K562 (cell line): ENCODE data around the gene SYTL5. TPM values are rescaled to one million over a fixed set of nuclear protein-coding genes. Genes with fewer than 3 reads are reported as not detected.

Experiments used
- ATAC-seq: fragments of 200-7000 bp; cut with Tn5 transposase; 3 replicates; pipeline ENCODE4 v1.9.1; 2020; ENCODE audit warnings: moderate library complexity
- BruUV-seq: library from RNA; stranded (reverse); fragments of 400-500 nt; replicated peaks from 2 replicates; lab custom pipeline; 2021; lab: Mats Ljungman, UMichigan
- CTCF ChIA-PET: fragments of 300-600 bp; formaldehyde crosslinking; extraction: SDS; loops from one replicate; lab custom pipeline; 2021; ENCODE audit warnings: low intra/inter-chr PET ratio; lab: Yijun Ruan, JAX
- POLR2A ChIA-PET: fragments of 300-600, 350-650 bp; sonication (Branson Sonifier 250); formaldehyde crosslinking; extraction: SDS; loops from one replicate; lab custom pipeline; 2021; ENCODE audit warnings: antibody characterized with exemption, inconsistent platforms; lab: Yijun Ruan, JAX
- DNase-seq, 4 experiments: peaks; one replicate each; pipeline versions ENCODE4 v3.0.0 to v3.0.0-alpha.2; 2011 to 2018; ENCODE audit warnings: low spot score in 3 of 4, mixed read lengths in 3 of 4; ENCODE audit errors: extremely low read depth in 1 of 4
- FAIRE-seq: peaks from 2 replicates; lab custom pipeline; 2011; peaks lifted over from hg19 to GRCh38; lab: Jason Lieb, UNC
- H2AFZ ChIP-seq: 2 replicates; pipeline ENCODE4 v1.6.0; 2011; ENCODE audit warnings: low read depth, low read length, control low read depth, inconsistent platforms
- H3K27ac ChIP-seq: fragments of 200-600 bp; 3 replicates; pipeline ENCODE4 v1.8.0; 2011; ENCODE audit warnings: low read depth, mild to moderate bottlenecking, control low read depth, inconsistent platforms, low read length, moderate library complexity, mixed read lengths; ENCODE audit errors: extremely low read depth
- H3K27me3 ChIP-seq, 2 experiments: fragments of 300-600 bp in 1 of 2; 2 replicates in 1 of 2; 3 replicates in 1 of 2; pipeline versions ENCODE4 v1.6.0 to v1.8.0; 2011; ENCODE audit warnings: inconsistent platforms in 2 of 2, low read length in 2 of 2, mild to moderate bottlenecking in 1 of 2, mixed read lengths in 1 of 2, moderate library complexity in 1 of 2; ENCODE audit not compliant: control insufficient read depth in 2 of 2, insufficient read depth in 2 of 2
- H3K36me3 ChIP-seq: fragments of 300-600 bp; 3 replicates; pipeline ENCODE4 v1.8.0; 2011; ENCODE audit warnings: mild to moderate bottlenecking, low read length, inconsistent platforms; ENCODE audit not compliant: control insufficient read depth, insufficient read depth
- H3K4me1 ChIP-seq, 2 experiments: fragments of 200-600 bp in 1 of 2; replicated peaks in 1 of 2; 2 replicates in 1 of 2; 3 replicates in 1 of 2; pipeline versions ENCODE4 v1.5.1 to v1.8.0; 2011; ENCODE audit warnings: inconsistent platforms in 2 of 2, low read length in 2 of 2, mild to moderate bottlenecking in 1 of 2, mixed read lengths in 1 of 2, moderate library complexity in 1 of 2; ENCODE audit not compliant: control insufficient read depth in 2 of 2, insufficient read depth in 2 of 2
- H3K4me2 ChIP-seq: 2 replicates; pipeline ENCODE4 v1.6.1; 2011; ENCODE audit warnings: low read length, control low read depth, inconsistent platforms, mixed read lengths; ENCODE audit not compliant: insufficient read depth
- H3K4me3 ChIP-seq: fragments of 200-600 bp; sonication (generic), shearing (Covaris generic); 2 replicates; pipeline ENCODE4 v1.5.1; 2016; ENCODE audit warnings: control low read depth, inconsistent platforms
- H3K79me2 ChIP-seq: fragments of 200-600 bp; 3 replicates; pipeline ENCODE4 v1.8.0; 2011; ENCODE audit warnings: low read length, inconsistent platforms; ENCODE audit not compliant: control insufficient read depth, insufficient read depth
- H3K9ac ChIP-seq, 2 experiments: 2 replicates each; pipeline versions ENCODE4 v1.6.0 to v1.6.1; 2011; ENCODE audit warnings: low read depth in 2 of 2, low read length in 2 of 2, control low read depth in 1 of 2, inconsistent platforms in 1 of 2, mild to moderate bottlenecking in 1 of 2, mixed read lengths in 1 of 2; ENCODE audit not compliant: insufficient read depth in 1 of 2
- H3K9me1 ChIP-seq: one replicate; pipeline ENCODE4 v1.6.0; 2011; ENCODE audit warnings: inconsistent platforms, mild to moderate bottlenecking, low read length, moderate library complexity; ENCODE audit not compliant: control insufficient read depth, insufficient read depth
- H3K9me3 ChIP-seq: replicated peaks from 2 replicates; pipeline ENCODE4 v1.5.1; 2011; ENCODE audit warnings: low read depth, low read length, inconsistent platforms; ENCODE audit not compliant: control insufficient read depth, insufficient read depth
- H4K20me1 ChIP-seq: replicated peaks from 2 replicates; pipeline ENCODE4 v1.6.1; 2011; ENCODE audit warnings: low read length, inconsistent platforms, mixed read lengths; ENCODE audit not compliant: control insufficient read depth, insufficient read depth
- ARID1B ChIP-seq: fragments of 450-650 bp; IDR thresholded peaks from 2 replicates; pipeline ENCODE4 v1.6.1; 2016; ENCODE audit warnings: antibody characterized with exemption, mild to moderate bottlenecking, inconsistent platforms
- ETV1 ChIP-seq: fragments of 450-650 bp; conservative IDR thresholded peaks from 2 replicates; pipeline ENCODE4 v1.6.1; 2016; ENCODE audit warnings: missing genetic modification characterization, control low read depth, low read depth, missing compliant biosample characterization
- FOSL1 ChIP-seq: fragments of 200-800 bp; sonication (Bioruptor generic); conservative IDR thresholded peaks from 2 replicates; pipeline ENCODE4 v1.6.1; 2016; ENCODE audit warnings: missing genetic modification characterization, missing compliant biosample characterization
- JUN ChIP-seq, 2 experiments: sonication (generic) in 1 of 2; formaldehyde crosslinking in 1 of 2; IDR thresholded peaks; 2 replicates each; pipeline versions ENCODE4 v1.6.1 to v1.8.0; 2012 to 2022; ENCODE audit warnings: borderline replicate concordance in 2 of 2, mild to moderate bottlenecking in 2 of 2, improper control_type of control experiment in 1 of 2, low read depth in 1 of 2, low read length in 1 of 2, missing genetic modification reagents in 1 of 2
- JUND ChIP-seq, 2 experiments: IDR thresholded peaks; 2 replicates in 1 of 2; 3 replicates in 1 of 2; pipeline ENCODE4 v1.6.1; 2011; ENCODE audit warnings: borderline replicate concordance in 2 of 2, low read depth in 2 of 2, low read length in 2 of 2, improper control_type of control experiment in 1 of 2, missing biosample characterization in 1 of 2, missing genetic modification characterization in 1 of 2, missing genetic modification reagents in 1 of 2
- MYC ChIP-seq, 2 experiments: fragments of 250-450 bp in 1 of 2; sonication (Bioruptor Pico) in 1 of 2; IDR thresholded peaks; 2 replicates each; pipeline versions ENCODE4 v1.5.1 to v1.6.1; 2012 to 2021; ENCODE audit warnings: low read depth in 2 of 2, borderline replicate concordance in 1 of 2, improper control_type of control experiment in 1 of 2, low read length in 1 of 2, mild to moderate bottlenecking in 1 of 2, moderate library complexity in 1 of 2
- TAL1 ChIP-seq: fragments of 450-650 bp; IDR thresholded peaks from 2 replicates; pipeline ENCODE4 v1.6.1; 2016; ENCODE audit warnings: mild to moderate bottlenecking
- WGBS: fragments of 100-300 bp; shearing (Covaris generic); methylation state at CpG from one replicate; pipeline ENCODE4 v1.1.6; 2016; ENCODE audit warnings: low coverage, mixed read lengths; ENCODE audit not compliant: insufficient coverage; ENCODE audit errors: missing lambda C conversion rate; 5-methylcytosine and 5-hydroxymethylcytosine counted together
- in situ Hi-C: fragments of 300-500 bp; cut with MboI; formaldehyde crosslinking; loops from 4 replicates; pipeline ENCODE4 v1.15.0; 2018; ENCODE audit warnings: inconsistent platforms, mixed read lengths
- intact Hi-C: fragments of 100-400 bp; cut with micrococcal nuclease; formaldehyde crosslinking; loops from 2 replicates; pipeline ENCODE4 v1.14.2; 2022
- polyA plus RNA-seq, 8 experiments: library from polyadenylated mRNA; depleted of rRNA in 4 of 8; stranded (reverse) in 5 of 8; unstranded in 3 of 8; fragments of >200 nt; fragmentation: Nextera tagmentation in 2 of 8; fragmentation: Illumina TruSeq in 1 of 8; extraction: Ambion mirVana in 2 of 8; extraction: Trizol in 1 of 8; gene quantifications; 2 replicates each; pipeline versions ENCODE4 v1.2.1 to v1.2.3, GENCODE V29; 2011 to 2014; ENCODE audit warnings: inconsistent platforms in 1 of 8, missing spikeins in 1 of 8
- total RNA-seq, 7 experiments: library from RNA; depleted of rRNA in 6 of 7; stranded (reverse); fragments of >200 nt in 6 of 7; fragmentation: Illumina TruSeq in 2 of 7; extraction: Trizol in 2 of 7; gene quantifications; 2 replicates each; pipeline versions ENCODE4 v1.2.1 to v1.2.3, GENCODE V29; 2011 to 2021; ENCODE audit warnings: low replicate concordance in 1 of 7
- TF ChIP-seq, protein P1 (sequence below): fragments of 450-650 bp; conservative IDR thresholded peaks from 2 replicates; pipeline ENCODE4 v1.6.1; 2016; ENCODE audit warnings: missing genetic modification characterization, low read depth, mild to moderate bottlenecking, control low read depth, missing compliant biosample characterization
- TF ChIP-seq, protein P2 (sequence below), 2 experiments: fragments of 450-650 bp in 1 of 2; sonication (generic) in 1 of 2; formaldehyde crosslinking in 1 of 2; IDR thresholded peaks in 1 of 2; conservative IDR thresholded peaks in 1 of 2; 2 replicates each; pipeline versions ENCODE4 v1.6.1 to v1.8.1; 2016 to 2023; ENCODE audit warnings: mild to moderate bottlenecking in 2 of 2, moderate library complexity in 2 of 2, inconsistent platforms in 1 of 2, missing genetic modification reagents in 1 of 2
- TF ChIP-seq, protein P3 (sequence below), 2 experiments: fragments of 200-800 bp in 1 of 2; sonication (Bioruptor generic) in 1 of 2; sonication (generic) in 1 of 2; formaldehyde crosslinking in 1 of 2; IDR thresholded peaks in 1 of 2; conservative IDR thresholded peaks in 1 of 2; 2 replicates each; pipeline versions ENCODE4 v1.5.0 to v1.6.1; 2016 to 2020; ENCODE audit warnings: missing compliant biosample characterization in 1 of 2, missing genetic modification characterization in 1 of 2, missing genetic modification reagents in 1 of 2

Gene SYTL5
- total and polyA plus RNA-seq, 9 of the 15 experiments (the other 6 are each of a cell fraction or from before 2014, with no cell fraction given) = 0.01 to 0.25 (median 0.09) TPM

DNA sequence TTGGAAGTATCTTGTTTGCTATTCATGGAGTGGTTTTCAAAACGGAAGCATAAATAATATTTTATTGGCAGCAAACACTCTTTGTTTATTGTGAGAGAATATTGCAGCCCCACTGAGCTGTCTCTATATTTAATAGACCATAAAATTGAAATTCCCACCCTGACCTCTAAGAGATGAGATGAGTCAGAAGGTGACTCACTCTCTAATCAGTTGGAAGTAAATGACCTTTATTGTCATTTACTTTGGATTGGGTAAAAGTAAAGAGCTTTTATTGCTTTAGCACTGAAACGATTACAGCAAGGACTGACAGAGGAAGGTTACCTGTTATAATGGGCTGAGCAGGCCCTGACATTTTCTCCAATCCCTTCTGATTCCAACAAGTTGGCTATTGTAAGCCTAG is 55.0 kb downstream of the SYTL5 start:
- Histone ChIP-seq H3K4me1 (no peaks in the 10 kb centered on the region), H3K27ac (no peak overlapping the region), H3K4me2 (no peak overlapping the region), H4K20me1 (no peaks in the 10 kb centered on the region), H3K36me3 (no peaks in the 10 kb centered on the region), H2AFZ (no peak overlapping the region), H3K27me3 (no peaks in the 10 kb centered on the region), H3K79me2 (no peaks in the 10 kb centered on the region), H3K9me1 (no peaks in the 10 kb centered on the region), H3K9ac (no peak overlapping the region), H3K9me3 (no peaks in the 10 kb centered on the region), H3K4me3 (no peak overlapping the region)
- 4% methylated on average over 2 of the region's 2 CpGs for WGBS
- intact Hi-C loops (no loop called here), in situ Hi-C loops (no loop called here)
- peak; percentile 89 for TF ChIP-seq FOSL1 (tag)
- no peak for TF ChIP-seq TAL1
- TF ChIP-seq, protein P1, sequence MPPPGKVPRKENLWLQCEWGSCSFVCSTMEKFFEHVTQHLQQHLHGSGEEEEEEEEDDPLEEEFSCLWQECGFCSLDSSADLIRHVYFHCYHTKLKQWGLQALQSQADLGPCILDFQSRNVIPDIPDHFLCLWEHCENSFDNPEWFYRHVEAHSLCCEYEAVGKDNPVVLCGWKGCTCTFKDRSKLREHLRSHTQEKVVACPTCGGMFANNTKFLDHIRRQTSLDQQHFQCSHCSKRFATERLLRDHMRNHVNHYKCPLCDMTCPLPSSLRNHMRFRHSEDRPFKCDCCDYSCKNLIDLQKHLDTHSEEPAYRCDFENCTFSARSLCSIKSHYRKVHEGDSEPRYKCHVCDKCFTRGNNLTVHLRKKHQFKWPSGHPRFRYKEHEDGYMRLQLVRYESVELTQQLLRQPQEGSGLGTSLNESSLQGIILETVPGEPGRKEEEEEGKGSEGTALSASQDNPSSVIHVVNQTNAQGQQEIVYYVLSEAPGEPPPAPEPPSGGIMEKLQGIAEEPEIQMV = no peak
- 0 out of 2 replicates have a peak, but pooled peaks have one; percentile 30 for TF ChIP-seq JUN (IDR thresholded peaks at IDR 0.05; ENCODE audit: borderline replicate concordance, low read depth, low read length)
- TF ChIP-seq JUN (CRISPR knock-in tag; IDR thresholded peaks at IDR 0.05; ENCODE audit: borderline replicate concordance) = no peak
- no peak for TF ChIP-seq ETV1 (tag)
- peak; percentile 31; the same call in 1 of the 2 replicates for TF ChIP-seq ARID1B
- peak; percentile 85 for TF ChIP-seq JUND (IDR thresholded peaks at IDR 0.05; ENCODE audit: borderline replicate concordance, low read depth, low read length)
- TF ChIP-seq JUND (tag; IDR thresholded peaks at IDR 0.05; ENCODE audit: borderline replicate concordance, low read depth, low read length) = peak; percentile 82
- TF ChIP-seq, protein P2, sequence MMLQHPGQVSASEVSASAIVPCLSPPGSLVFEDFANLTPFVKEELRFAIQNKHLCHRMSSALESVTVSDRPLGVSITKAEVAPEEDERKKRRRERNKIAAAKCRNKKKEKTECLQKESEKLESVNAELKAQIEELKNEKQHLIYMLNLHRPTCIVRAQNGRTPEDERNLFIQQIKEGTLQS (IDR thresholded peaks at IDR 0.05) = peak; percentile 75
- TF ChIP-seq, protein P2 (CRISPR knock-in tag; conservative IDR thresholded peaks at IDR 0.05) = no peak
- TF ChIP-seq, protein P3, sequence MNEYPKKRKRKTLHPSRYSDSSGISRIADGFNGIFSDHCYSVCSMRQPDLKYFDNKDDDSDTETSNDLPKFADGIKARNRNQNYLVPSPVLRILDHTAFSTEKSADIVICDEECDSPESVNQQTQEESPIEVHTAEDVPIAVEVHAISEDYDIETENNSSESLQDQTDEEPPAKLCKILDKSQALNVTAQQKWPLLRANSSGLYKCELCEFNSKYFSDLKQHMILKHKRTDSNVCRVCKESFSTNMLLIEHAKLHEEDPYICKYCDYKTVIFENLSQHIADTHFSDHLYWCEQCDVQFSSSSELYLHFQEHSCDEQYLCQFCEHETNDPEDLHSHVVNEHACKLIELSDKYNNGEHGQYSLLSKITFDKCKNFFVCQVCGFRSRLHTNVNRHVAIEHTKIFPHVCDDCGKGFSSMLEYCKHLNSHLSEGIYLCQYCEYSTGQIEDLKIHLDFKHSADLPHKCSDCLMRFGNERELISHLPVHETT (CRISPR knock-in tag; conservative IDR thresholded peaks at IDR 0.05 in 1 of 2, IDR thresholded peaks at IDR 0.05 in 1 of 2) = no peak
- TF ChIP-seq MYC (IDR thresholded peaks at IDR 0.05; ENCODE audit: low read depth, low read length) = no peak
- TF ChIP-seq MYC (CRISPR knock-in tag; IDR thresholded peaks at IDR 0.05; ENCODE audit: borderline replicate concordance, low read depth) = no peak
- no peak for FAIRE-seq
- ChIA-PET CTCF (no interaction called here), POLR2A (no interaction called here)
- ATAC-seq = no peak
- no TSS peak for BruUV-seq
- DNase-seq = peak in 1 of 4 experiments; percentile 2
